HUES64 (cell line): ENCODE results near the gene ETV7.
"Not testable (repeated sequence)": the region's sequence is repeated elsewhere in the genome, so short reads cannot be mapped to it uniquely, and the experiment has no call there.

Experiments
- H3K27ac ChIP-seq: 2 replicates; pipeline ENCODE4 v1.7.0; 2013; ENCODE audit warnings: low read depth, low read length, inconsistent platforms
- H3K27me3 ChIP-seq: 2 replicates; pipeline ENCODE4 v1.6.1; 2013; ENCODE audit warnings: mild to moderate bottlenecking, low read length; ENCODE audit not compliant: insufficient read depth
- H3K36me3 ChIP-seq: 2 replicates; pipeline ENCODE4 v1.6.1; 2013; ENCODE audit warnings: mild to moderate bottlenecking, low read length; ENCODE audit not compliant: insufficient read depth
- H3K4me1 ChIP-seq: 2 replicates; pipeline ENCODE4 v1.6.1; 2013; ENCODE audit warnings: mild to moderate bottlenecking, low read length, moderate library complexity; ENCODE audit not compliant: insufficient read depth
- H3K4me3 ChIP-seq: 2 replicates; pipeline ENCODE4 v1.5.1; 2013; ENCODE audit warnings: mild to moderate bottlenecking, low read length, moderate library complexity
- H3K9ac ChIP-seq: 2 replicates; pipeline ENCODE4 v1.6.1; 2013; ENCODE audit warnings: mild to moderate bottlenecking, low read depth, low read length
- H3K9me3 ChIP-seq: 2 replicates; pipeline ENCODE4 v1.6.1; 2013; ENCODE audit warnings: low read depth, low read length; ENCODE audit not compliant: insufficient read depth
- WGBS: fragments of 150-250, 120-280 bp; methylation state at CpG from one replicate; pipeline ENCODE4 v1.1.7; 2013; ENCODE audit warnings: missing lambda C conversion rate; 5-methylcytosine and 5-hydroxymethylcytosine counted together

The ETV7 gene

GRCh38 chr6:36414481-36414880 lies 27.0 kb upstream of the ETV7 start:
- no peak overlapping the region for H3K4me3 ChIP-seq
- H3K27ac ChIP-seq: no peak overlapping the region
- no peak overlapping the region for H3K9ac ChIP-seq
- no peaks in the 10 kb centered on the region for H3K4me1 ChIP-seq
- no peaks in the 10 kb centered on the region for H3K9me3 ChIP-seq
- H3K27me3 ChIP-seq: no peaks in the 10 kb centered on the region
- 55% methylated on average over 1 of the region's 1 CpG for WGBS
- no peaks in the 10 kb centered on the region for H3K36me3 ChIP-seq

GRCh38 chr6:36413489-36414480 lies 26.3 kb upstream of the ETV7 start:
- WGBS: 96% methylated on average over 3 of the region's 4 CpGs
- Histone ChIP-seq H3K9ac (no peak overlapping the region), H3K27ac (no peak overlapping the region), H3K36me3 (no peaks in the 10 kb centered on the region), H3K27me3 (no peaks in the 10 kb centered on the region), H3K9me3 (no peaks in the 10 kb centered on the region), H3K4me3 (no peak overlapping the region), H3K4me1 (no peaks in the 10 kb centered on the region)

GRCh38 chr6:36409718-36410117 lies 22.2 kb upstream of the ETV7 start:
- not testable (repeated sequence) for H3K27ac ChIP-seq, H3K27me3 ChIP-seq, H3K4me1 ChIP-seq, H3K9ac ChIP-seq, H3K9me3 ChIP-seq, H3K36me3 ChIP-seq, H3K4me3 ChIP-seq
- 88% methylated on average over 5 of the region's 5 CpGs for WGBS

GRCh38 chr6:36404164-36404563 lies 16.7 kb upstream of the ETV7 start:
- Histone ChIP-seq H3K36me3 (no peaks in the 10 kb centered on the region), H3K27me3 (peaks cover 2% of the 10 kb centered on the region; the same call in 1 of the 2 replicates), H3K4me1 (no peaks in the 10 kb centered on the region), H3K4me3 (no peak overlapping the region), H3K9me3 (no peaks in the 10 kb centered on the region), H3K27ac (no peak overlapping the region), H3K9ac (no peak overlapping the region)
- 98% methylated on average over 4 of the region's 4 CpGs for WGBS

- H3K36me3 ChIP-seq: no peaks in the 10 kb centered on the region
Measured at GRCh38 chr6:36402481-36402880, 15.0 kb upstream of the ETV7 start.

GRCh38 chr6:36399970-36400369 lies 12.5 kb upstream of the ETV7 start:
- no peaks in the 10 kb centered on the region for H3K36me3 ChIP-seq
- WGBS: 80% methylated on average over 1 of the region's 1 CpG
- H3K4me1 ChIP-seq: no peaks in the 10 kb centered on the region
- no peak overlapping the region for H3K9ac ChIP-seq
- no peaks in the 10 kb centered on the region for H3K9me3 ChIP-seq
- no peak overlapping the region for H3K4me3 ChIP-seq
- no peak overlapping the region for H3K27ac ChIP-seq
- H3K27me3 ChIP-seq: no peaks in the 10 kb centered on the region

More at GRCh38 chr6:36402481-36402880, 15.0 kb upstream of the ETV7 start:
- Histone ChIP-seq H3K4me1 (no peaks in the 10 kb centered on the region), H3K9me3 (no peaks in the 10 kb centered on the region), H3K27ac (no peak overlapping the region), H3K27me3 (peaks cover 2% of the 10 kb centered on the region; the same call in 1 of the 2 replicates), H3K4me3 (no peak overlapping the region), H3K9ac (no peak overlapping the region)
- 81% methylated on average over 3 of the region's 3 CpGs for WGBS

- Histone ChIP-seq H3K27me3 (peaks cover 27% of the 10 kb centered on the region), H3K27ac (no peak overlapping the region), H3K9ac (no peak overlapping the region), H3K36me3 (no peaks in the 10 kb centered on the region), H3K9me3 (no peaks in the 10 kb centered on the region), H3K4me1 (no peaks in the 10 kb centered on the region), H3K4me3 (no peak overlapping the region)
- WGBS: 83% methylated on average over 5 of the region's 5 CpGs
Measured at GRCh38 chr6:36392621-36393020, 5.2 kb upstream of the ETV7 start.

- H3K4me1 ChIP-seq: no peaks in the 10 kb centered on the region
- H3K4me3 ChIP-seq: no peak overlapping the region
Measured at GRCh38 chr6:36389353-36389752, 1.9 kb upstream of the ETV7 start.

GRCh38 chr6:36386495-36387439 lies 702 bp downstream of the ETV7 start:
- peak overlapping the region; percentile 61 for H3K4me3 ChIP-seq
- 11% methylated on average over 33 of the region's 33 CpGs for WGBS
- peak overlapping the region; percentile 39 for H3K9ac ChIP-seq
- H3K9me3 ChIP-seq: no peaks in the 10 kb centered on the region
- H3K27me3 ChIP-seq: peaks cover 57% of the 10 kb centered on the region
- H3K27ac ChIP-seq: no peak overlapping the region
- H3K36me3 ChIP-seq: no peaks in the 10 kb centered on the region
- no peaks in the 10 kb centered on the region for H3K4me1 ChIP-seq

More at GRCh38 chr6:36389353-36389752, 1.9 kb upstream of the ETV7 start:
- H3K36me3 ChIP-seq: no peaks in the 10 kb centered on the region
- no peaks in the 10 kb centered on the region for H3K9me3 ChIP-seq
- H3K27me3 ChIP-seq: peaks cover 54% of the 10 kb centered on the region
- no peak overlapping the region for H3K27ac ChIP-seq
- H3K9ac ChIP-seq: no peak overlapping the region

- 93% methylated on average over 2 of the region's 2 CpGs for WGBS
- Histone ChIP-seq H3K9ac (no peak overlapping the region), H3K9me3 (no peaks in the 10 kb centered on the region), H3K27ac (no peak overlapping the region), H3K4me1 (no peaks in the 10 kb centered on the region), H3K4me3 (no peak overlapping the region), H3K36me3 (no peaks in the 10 kb centered on the region), H3K27me3 (peaks cover 45% of the 10 kb centered on the region)
Measured at GRCh38 chr6:36384095-36384494, 3.4 kb downstream of the ETV7 start.

GRCh38 chr6:36383606-36384005 lies 3.9 kb downstream of the ETV7 start:
- WGBS: 79% methylated on average over 2 of the region's 2 CpGs
- Histone ChIP-seq H3K36me3 (no peaks in the 10 kb centered on the region), H3K4me1 (no peaks in the 10 kb centered on the region), H3K9ac (no peak overlapping the region), H3K27ac (no peak overlapping the region), H3K27me3 (peaks cover 40% of the 10 kb centered on the region), H3K4me3 (no peak overlapping the region), H3K9me3 (no peaks in the 10 kb centered on the region)
